ENCODE results near the gene EPC2.

- TF ChIP-seq, protein P1, sequence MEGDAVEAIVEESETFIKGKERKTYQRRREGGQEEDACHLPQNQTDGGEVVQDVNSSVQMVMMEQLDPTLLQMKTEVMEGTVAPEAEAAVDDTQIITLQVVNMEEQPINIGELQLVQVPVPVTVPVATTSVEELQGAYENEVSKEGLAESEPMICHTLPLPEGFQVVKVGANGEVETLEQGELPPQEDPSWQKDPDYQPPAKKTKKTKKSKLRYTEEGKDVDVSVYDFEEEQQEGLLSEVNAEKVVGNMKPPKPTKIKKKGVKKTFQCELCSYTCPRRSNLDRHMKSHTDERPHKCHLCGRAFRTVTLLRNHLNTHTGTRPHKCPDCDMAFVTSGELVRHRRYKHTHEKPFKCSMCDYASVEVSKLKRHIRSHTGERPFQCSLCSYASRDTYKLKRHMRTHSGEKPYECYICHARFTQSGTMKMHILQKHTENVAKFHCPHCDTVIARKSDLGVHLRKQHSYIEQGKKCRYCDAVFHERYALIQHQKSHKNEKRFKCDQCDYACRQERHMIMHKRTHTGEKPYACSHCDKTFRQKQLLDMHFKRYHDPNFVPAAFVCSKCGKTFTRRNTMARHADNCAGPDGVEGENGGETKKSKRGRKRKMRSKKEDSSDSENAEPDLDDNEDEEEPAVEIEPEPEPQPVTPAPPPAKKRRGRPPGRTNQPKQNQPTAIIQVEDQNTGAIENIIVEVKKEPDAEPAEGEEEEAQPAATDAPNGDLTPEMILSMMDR (IDR thresholded peaks at IDR 0.05): no peak
- no peak for TF ChIP-seq EZH2phosphoT487 (IDR thresholded peaks at IDR 0.05)
Observed at GRCh38 chr2:148602885-148603561, 41.5 kb upstream of the EPC2 start.
